OCI-LY7 (cell line): ENCODE measurements around the gene NELFCD.

Experiments used
- EZH2phosphoT487 ChIP-seq: fragments of 200-600 bp; sonication (generic); IDR thresholded peaks from 2 replicates; pipeline ENCODE4 v1.6.1; 2018; ENCODE audit warnings: low read depth, borderline replicate concordance, mild to moderate bottlenecking, mixed run types, antibody characterized with exemption, low read length, moderate library complexity, mixed read lengths
- TF ChIP-seq, protein P1 (sequence below): fragments of 200-600 bp; sonication (generic); conservative IDR thresholded peaks from 2 replicates; pipeline ENCODE4 v1.5.1; 2014; ENCODE audit warnings: mild to moderate bottlenecking, antibody characterized with exemption, low read length, moderate library complexity, mixed read lengths

GRCh38 chr20:58938078-58938477, 43.0 kb upstream of the NELFCD start:
- TF ChIP-seq, protein P1, sequence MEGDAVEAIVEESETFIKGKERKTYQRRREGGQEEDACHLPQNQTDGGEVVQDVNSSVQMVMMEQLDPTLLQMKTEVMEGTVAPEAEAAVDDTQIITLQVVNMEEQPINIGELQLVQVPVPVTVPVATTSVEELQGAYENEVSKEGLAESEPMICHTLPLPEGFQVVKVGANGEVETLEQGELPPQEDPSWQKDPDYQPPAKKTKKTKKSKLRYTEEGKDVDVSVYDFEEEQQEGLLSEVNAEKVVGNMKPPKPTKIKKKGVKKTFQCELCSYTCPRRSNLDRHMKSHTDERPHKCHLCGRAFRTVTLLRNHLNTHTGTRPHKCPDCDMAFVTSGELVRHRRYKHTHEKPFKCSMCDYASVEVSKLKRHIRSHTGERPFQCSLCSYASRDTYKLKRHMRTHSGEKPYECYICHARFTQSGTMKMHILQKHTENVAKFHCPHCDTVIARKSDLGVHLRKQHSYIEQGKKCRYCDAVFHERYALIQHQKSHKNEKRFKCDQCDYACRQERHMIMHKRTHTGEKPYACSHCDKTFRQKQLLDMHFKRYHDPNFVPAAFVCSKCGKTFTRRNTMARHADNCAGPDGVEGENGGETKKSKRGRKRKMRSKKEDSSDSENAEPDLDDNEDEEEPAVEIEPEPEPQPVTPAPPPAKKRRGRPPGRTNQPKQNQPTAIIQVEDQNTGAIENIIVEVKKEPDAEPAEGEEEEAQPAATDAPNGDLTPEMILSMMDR, result no peak
- TF ChIP-seq EZH2phosphoT487, result no peak
